ENCODE data around the gene STMN3. TPM values are rescaled to one million over a fixed set of nuclear protein-coding genes. Genes with fewer than 3 reads are reported as not detected.

STMN3 gene
- total RNA-seq, 2 donors from 2014 or later, result 5.7 to 10.1 TPM

DNA sequence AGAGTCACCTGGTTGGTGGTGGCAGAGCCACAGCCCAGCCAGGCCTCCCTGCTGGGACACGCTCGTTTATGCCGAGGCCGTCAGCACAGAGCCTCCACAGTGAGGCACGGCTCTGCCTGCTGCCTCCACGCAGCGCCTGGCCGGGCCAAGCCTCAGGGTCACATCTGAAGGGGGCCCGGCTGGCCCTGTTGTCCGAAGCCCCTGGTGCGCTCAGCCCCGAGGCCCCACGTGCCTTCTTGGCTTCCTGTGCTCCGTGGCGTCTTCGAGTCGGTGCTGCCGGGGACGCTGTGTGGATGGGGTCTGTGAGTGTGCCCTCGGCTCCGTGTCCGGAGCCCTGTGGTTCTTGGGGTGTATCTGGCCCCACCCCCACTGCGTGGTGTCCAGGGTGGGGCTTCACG is 32.9 kb upstream of the STMN3 start:
- Histone ChIP-seq H3K27ac (peak overlapping the region; percentile 76 to 81), H3K4me3 (peak overlapping the region in 1 of 2 donors; percentile 18), H3K27me3 (no peaks in the 10 kb centered on the region), H3K4me1 (peaks cover 0 to 65% of the 10 kb centered on the region in 2 donors), H3K36me3 (no peaks in the 10 kb centered on the region), H3K9me3 (no peaks in the 10 kb centered on the region)
- TF ChIP-seq, protein P1, sequence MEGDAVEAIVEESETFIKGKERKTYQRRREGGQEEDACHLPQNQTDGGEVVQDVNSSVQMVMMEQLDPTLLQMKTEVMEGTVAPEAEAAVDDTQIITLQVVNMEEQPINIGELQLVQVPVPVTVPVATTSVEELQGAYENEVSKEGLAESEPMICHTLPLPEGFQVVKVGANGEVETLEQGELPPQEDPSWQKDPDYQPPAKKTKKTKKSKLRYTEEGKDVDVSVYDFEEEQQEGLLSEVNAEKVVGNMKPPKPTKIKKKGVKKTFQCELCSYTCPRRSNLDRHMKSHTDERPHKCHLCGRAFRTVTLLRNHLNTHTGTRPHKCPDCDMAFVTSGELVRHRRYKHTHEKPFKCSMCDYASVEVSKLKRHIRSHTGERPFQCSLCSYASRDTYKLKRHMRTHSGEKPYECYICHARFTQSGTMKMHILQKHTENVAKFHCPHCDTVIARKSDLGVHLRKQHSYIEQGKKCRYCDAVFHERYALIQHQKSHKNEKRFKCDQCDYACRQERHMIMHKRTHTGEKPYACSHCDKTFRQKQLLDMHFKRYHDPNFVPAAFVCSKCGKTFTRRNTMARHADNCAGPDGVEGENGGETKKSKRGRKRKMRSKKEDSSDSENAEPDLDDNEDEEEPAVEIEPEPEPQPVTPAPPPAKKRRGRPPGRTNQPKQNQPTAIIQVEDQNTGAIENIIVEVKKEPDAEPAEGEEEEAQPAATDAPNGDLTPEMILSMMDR (IDR thresholded peaks at IDR 0.05), result no peak
- no peak for DNase-seq (ENCODE audit: low spot score)

DNA sequence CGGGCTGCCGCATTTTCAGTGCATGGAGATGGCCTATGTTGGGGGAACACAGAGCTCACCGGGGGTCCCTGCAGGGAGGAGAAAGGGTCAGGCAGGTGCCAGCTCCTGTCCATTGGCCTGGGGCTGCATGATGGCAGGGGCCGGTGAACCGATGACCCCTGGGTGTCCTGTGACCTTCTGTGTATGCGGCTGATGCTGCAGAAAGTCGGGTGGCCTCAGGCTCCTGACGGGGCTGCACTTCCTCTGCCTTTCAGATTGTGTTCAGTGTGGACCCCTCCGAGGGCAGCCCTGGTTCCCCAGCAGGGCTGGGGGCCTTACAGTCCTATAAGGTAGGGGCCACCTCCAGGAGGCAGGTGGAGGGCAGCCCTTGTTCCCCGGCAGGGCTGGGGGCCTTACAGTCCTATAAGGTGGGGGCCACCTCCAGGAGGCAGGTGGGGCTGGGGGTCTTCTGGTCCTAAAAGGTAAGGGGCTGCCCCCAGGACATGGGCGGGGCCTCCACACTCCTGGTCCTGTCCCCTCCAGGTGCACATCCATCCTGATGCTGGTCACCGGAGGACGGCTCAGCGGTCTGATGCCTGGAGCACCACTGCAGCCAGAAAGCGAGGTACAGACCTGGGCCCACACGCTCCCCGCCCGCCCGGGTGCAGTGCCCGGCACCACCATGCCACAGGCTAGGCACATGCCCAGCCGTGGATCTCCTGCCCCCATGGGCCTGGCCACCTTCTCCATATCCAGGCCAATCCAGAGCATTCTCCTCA is 32.2 kb upstream of the STMN3 start:
- DNase-seq (ENCODE audit: low spot score), result no peak
- TF ChIP-seq, protein P1 (IDR thresholded peaks at IDR 0.05), result no peak
- Histone ChIP-seq H3K36me3 (no peaks in the 10 kb centered on the region), H3K27ac (peak overlapping the region; percentile 76 to 81), H3K9me3 (no peaks in the 10 kb centered on the region), H3K4me1 (peaks cover 0 to 65% of the 10 kb centered on the region in 2 donors), H3K4me3 (no peak overlapping the region), H3K27me3 (no peaks in the 10 kb centered on the region)

DNA sequence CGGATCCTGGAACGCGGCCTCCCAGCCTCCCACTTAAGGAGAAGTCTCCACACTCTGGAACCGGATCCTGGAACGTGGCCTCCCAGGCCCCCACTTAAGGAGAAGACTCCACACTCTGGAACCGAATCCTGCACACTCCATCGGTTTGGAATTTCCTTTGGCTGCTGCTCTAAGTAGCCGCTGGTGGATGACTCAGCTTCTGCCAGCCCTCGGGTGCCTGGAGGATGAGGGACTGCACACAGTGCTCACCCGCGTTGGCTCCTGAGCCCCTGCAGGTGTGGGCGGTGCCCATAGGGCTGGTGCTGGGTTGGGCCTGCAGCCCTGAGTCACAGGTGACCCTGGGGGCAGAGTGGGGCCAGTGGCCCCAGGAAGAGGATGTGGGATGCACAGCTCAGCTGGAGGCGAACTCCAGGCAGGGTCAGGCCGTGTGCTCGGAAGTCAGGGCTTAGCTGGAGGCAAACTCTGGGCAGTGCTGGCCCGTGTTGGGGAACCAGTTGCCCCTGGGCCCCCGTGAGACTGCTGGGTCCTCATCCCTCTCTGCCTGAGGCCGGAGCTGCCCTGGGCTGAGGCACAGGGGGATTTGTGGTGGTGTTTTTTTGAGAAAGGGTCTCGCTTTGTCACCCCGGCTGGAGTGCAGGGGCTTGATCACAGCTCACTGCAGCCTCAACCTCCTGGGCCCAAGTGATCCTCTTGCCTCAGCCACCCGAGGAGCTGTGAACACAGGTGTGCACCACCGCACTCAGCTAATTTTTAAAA is 29.3 kb upstream of the STMN3 start:
- H3K9me3 ChIP-seq, result no peaks in the 10 kb centered on the region

DNA sequence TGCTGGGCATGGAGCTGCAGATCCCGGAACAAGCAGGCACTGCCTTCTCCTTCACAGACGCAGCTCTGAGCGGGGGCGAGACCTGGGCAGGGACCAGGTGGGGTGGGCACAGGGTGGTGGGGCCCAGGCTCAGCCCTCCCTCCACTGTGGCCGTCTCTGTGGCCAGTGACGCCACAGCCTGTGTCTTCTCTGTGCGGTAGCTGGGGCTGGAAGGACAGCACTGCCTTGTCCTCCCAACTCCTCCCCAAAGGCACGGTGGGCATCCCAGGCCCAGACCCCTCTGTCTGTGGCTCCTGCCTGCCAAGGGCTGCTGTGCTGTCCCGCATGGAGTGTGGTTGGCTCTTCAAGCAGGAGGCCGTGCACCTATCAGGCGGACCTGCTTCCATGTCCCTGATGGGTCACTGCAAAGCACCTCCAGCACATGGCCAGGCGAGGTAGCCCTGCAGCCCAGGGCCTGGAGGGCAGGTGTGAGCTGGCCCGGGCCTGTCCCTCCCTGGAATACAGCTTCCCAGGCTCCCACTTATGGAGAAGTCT is 28.5 kb upstream of the STMN3 start:
- no peak for DNase-seq (ENCODE audit: low spot score)
- Histone ChIP-seq H3K4me1 (peaks cover 0 to 37% of the 10 kb centered on the region in 2 donors), H3K27ac (peak overlapping the region; percentile 80 to 85), H3K36me3 (peaks cover 11% of the 10 kb centered on the region), H3K4me3 (no peak overlapping the region), H3K27me3 (no peaks in the 10 kb centered on the region), H3K9me3 (no peaks in the 10 kb centered on the region)
- TF ChIP-seq, protein P1 (IDR thresholded peaks at IDR 0.05), result no peak

More for the DNA sequence above, 29.3 kb upstream of the STMN3 start:
- Histone ChIP-seq H3K4me3 (no peak overlapping the region), H3K4me1 (peaks cover 0 to 46% of the 10 kb centered on the region in 2 donors), H3K27ac (peak overlapping the region; percentile 80 to 85), H3K27me3 (no peaks in the 10 kb centered on the region), H3K36me3 (peaks cover 11% of the 10 kb centered on the region)
- TF ChIP-seq, protein P1 (IDR thresholded peaks at IDR 0.05), result no peak
- peak; percentile 90 for DNase-seq (ENCODE audit: low spot score)

DNA sequence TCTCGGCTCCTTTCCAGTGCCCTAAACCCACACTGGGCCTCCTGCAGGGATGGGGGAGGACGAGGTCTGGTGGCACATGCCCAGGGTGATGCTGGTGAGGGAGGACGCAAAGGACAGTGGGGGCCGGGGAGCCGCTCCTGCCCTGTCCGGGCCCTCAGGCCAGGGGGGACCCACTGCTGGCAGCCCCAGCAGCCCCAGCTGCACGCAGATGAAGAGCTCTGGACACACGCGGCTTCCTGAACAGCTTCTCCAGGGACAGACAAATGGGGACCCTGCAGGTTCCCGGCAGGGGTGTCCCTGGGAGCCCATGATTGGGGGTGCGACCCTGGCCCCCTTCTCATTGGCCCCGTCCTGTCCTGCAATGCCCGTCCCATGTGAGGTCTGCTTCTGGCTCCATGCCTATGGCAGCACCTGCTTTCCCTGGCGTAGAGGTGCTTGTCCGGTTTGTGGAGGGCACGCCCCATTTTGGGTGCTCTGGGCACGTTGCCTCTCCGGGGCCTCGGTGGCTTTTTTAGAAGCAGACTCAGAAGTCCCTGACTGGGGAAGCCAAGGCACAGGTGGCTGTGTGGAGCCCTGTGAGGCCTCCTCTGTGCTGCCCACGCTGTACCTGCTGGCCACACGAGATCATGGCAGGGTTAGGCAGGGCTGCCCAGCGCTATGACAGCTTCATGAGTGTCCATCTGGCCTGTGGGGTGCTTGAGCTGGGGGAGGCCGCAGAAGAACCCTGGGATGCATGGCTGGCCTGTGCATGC is 27.8 kb upstream of the STMN3 start:
- Histone ChIP-seq H3K27me3 (no peaks in the 10 kb centered on the region), H3K36me3 (peaks cover 12% of the 10 kb centered on the region), H3K4me3 (no peak overlapping the region), H3K4me1 (peaks cover 0 to 30% of the 10 kb centered on the region in 2 donors), H3K9me3 (no peaks in the 10 kb centered on the region), H3K27ac (peak overlapping the region; percentile 80 to 85)
- DNase-seq (ENCODE audit: low spot score), result no peak
- TF ChIP-seq, protein P1 (IDR thresholded peaks at IDR 0.05), result no peak

All from right atrium auricular region (tissue), 2 donors.